ENCODE measurements around the gene FMO4. TPM values are rescaled to one million over a fixed set of nuclear protein-coding genes. Genes with fewer than 3 reads are reported as not detected.
"Not testable (repeated sequence)": the region's sequence is repeated elsewhere in the genome, so short reads cannot be mapped to it uniquely, and the experiment has no call there.

FMO4 gene
- total and polyA plus RNA-seq, 4 donors: 2.2 to 12.5 (median 3.0) TPM

DNA sequence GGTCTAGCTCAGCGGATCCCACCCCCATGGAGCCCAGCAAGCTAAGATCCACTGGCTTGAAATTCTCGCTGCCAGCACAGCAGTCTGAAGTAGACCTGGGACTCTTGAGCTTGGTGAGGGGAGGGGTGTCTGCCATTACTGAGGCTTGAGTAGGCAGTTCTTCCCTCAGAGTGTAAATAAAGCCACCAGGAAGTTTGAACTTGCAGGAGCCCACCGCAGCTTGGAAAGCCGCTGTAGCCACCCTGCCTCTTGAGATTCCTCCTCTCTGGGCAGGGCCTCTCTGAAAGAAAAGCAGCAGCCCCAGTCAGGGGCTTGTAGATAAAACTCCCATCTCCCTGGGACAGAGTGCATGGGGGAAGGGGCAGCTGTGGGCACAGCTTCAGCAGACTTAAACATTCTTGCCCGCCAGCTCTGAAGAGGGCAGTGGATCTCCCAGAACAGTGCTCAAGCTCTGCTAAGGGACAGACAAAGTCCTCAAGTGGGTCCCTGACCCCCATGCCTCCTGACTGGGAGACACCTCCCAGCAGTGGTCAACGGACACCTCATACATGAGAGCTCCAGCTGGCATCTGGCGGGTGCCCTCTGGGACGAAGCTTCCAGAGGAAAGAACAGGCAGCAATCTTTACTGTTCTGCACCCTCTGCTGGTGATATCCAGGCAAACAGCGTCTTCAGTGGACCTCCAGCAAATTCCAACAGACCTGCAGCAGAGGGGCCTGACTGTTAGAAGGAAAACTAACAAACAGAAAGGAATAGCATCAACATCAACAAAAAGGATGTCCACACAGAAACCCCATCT, 45.9 kb downstream of the FMO4 start:
- H3K4me3 ChIP-seq; H3K36me3 ChIP-seq (ENCODE audit: control insufficient read depth in 4 of 4, insufficient read depth in 4 of 4, low read length in 4 of 4); H3K9me3 ChIP-seq (ENCODE audit: control insufficient read depth in 4 of 4, insufficient read depth in 3 of 4, low read length in 3 of 4); H3K27me3 ChIP-seq (ENCODE audit: control insufficient read depth in 3 of 3, insufficient read depth in 3 of 3, low read length in 2 of 3); ATAC-seq (ENCODE audit: insufficient read depth, low FRiP score); H3K27ac ChIP-seq (ENCODE audit: low read depth in 1 of 2, low read length in 1 of 2); H3K9ac ChIP-seq (ENCODE audit: insufficient read depth in 1 of 2, low read length in 2 of 2); H3K4me1 ChIP-seq (ENCODE audit: control insufficient read depth in 5 of 5, insufficient read depth in 5 of 5, low read length in 5 of 5): not testable (repeated sequence)
- DNase-seq: peak; percentile 11 to 58 (median 49)
- 58 to 79% methylated on average over 9 of the region's 9 CpGs for WGBS, 2 donors

DNA sequence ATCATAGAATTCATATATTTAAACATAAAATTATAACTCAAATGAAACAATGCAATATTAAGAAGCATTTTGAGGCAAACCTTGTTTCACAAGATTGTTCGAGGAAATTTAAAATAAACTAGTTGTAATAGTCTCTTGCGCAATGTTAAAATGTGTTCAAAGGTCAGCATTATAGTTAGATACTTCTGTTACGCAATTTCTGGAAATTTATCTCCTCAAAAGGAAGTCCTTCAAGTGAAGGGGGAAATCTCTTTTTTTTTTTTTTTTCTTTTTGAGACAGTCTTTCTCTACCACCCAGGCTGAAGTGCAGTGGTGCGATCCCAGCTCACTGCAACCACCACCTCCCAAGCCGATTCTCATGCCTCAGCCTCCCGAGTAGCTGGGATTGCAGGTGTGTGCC, 52.1 kb downstream of the FMO4 start:
- H3K27me3 ChIP-seq (ENCODE audit: control insufficient read depth in 3 of 3, insufficient read depth in 3 of 3, low read length in 2 of 3): no peaks in the 10 kb centered on the region
- H3K9ac ChIP-seq (ENCODE audit: insufficient read depth in 1 of 2, low read length in 2 of 2): no peak overlapping the region
- H3K4me3 ChIP-seq: no peak overlapping the region
- H3K36me3 ChIP-seq (ENCODE audit: control insufficient read depth in 4 of 4, insufficient read depth in 4 of 4, low read length in 4 of 4): no peaks in the 10 kb centered on the region
- no peak overlapping the region for H3K27ac ChIP-seq (ENCODE audit: low read depth in 1 of 2, low read length in 1 of 2)
- no peaks in the 10 kb centered on the region for H3K4me1 ChIP-seq (ENCODE audit: control insufficient read depth in 5 of 5, insufficient read depth in 5 of 5, low read length in 5 of 5)
- WGBS, 2 donors: 50 to 68% methylated on average over 6 of the region's 6 CpGs
- H3K9me3 ChIP-seq (ENCODE audit: control insufficient read depth in 4 of 4, insufficient read depth in 3 of 4, low read length in 3 of 4): no peaks in the 10 kb centered on the region
- ATAC-seq (ENCODE audit: insufficient read depth, low FRiP score) (no peak), DNase-seq (peak in 2 of 3 donors; percentile 11 to 46)
- TF ChIP-seq, protein P1, sequence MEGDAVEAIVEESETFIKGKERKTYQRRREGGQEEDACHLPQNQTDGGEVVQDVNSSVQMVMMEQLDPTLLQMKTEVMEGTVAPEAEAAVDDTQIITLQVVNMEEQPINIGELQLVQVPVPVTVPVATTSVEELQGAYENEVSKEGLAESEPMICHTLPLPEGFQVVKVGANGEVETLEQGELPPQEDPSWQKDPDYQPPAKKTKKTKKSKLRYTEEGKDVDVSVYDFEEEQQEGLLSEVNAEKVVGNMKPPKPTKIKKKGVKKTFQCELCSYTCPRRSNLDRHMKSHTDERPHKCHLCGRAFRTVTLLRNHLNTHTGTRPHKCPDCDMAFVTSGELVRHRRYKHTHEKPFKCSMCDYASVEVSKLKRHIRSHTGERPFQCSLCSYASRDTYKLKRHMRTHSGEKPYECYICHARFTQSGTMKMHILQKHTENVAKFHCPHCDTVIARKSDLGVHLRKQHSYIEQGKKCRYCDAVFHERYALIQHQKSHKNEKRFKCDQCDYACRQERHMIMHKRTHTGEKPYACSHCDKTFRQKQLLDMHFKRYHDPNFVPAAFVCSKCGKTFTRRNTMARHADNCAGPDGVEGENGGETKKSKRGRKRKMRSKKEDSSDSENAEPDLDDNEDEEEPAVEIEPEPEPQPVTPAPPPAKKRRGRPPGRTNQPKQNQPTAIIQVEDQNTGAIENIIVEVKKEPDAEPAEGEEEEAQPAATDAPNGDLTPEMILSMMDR (IDR thresholded peaks at IDR 0.05; ENCODE audit: control extremely low read depth, extremely low read depth): no peak

DNA sequence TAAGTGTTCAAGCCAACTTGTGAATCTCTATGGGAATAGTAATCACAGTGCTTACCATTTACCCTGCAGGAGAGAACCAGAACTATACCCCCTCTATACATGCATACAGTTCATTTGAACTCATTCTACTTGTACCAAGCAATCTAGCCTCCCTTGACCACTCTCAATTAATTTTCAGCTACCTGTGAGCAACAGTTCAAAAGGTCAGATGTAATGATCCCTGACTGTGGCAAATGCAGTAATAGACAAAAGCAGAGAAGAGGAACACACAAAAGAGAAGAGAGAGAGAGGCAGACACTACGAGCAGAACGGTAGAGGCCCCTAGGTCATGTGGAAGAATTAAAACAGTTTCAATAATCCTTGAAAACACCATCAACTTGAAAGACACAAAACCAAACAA, 52.8 kb downstream of the FMO4 start:
- TF ChIP-seq, protein P1 (IDR thresholded peaks at IDR 0.05; ENCODE audit: control extremely low read depth, extremely low read depth): no peak

DNA sequence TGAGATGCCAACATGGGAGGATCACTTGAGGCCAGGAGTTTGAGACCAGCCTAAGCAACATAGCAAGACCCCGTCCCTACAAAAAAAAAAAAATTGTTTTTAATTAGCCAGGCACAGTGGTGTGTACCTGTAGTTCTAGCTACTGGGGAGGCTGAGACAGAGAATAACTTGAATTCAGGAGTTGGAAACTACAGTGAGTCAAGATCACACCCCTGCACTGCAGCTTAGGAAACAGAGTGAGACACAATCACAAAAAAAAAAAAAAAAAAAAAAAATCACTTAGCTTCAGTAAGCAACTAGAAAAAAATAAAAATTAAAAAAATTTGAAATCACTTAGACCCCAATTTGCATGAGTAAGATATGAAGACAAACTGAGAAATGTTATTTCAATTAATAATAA, 53.5 kb downstream of the FMO4 start:
- ATAC-seq (ENCODE audit: insufficient read depth, low FRiP score) (no peak), DNase-seq (no peak)
- Histone ChIP-seq H3K36me3 (ENCODE audit: control insufficient read depth in 4 of 4, insufficient read depth in 4 of 4, low read length in 4 of 4) (no peaks in the 10 kb centered on the region), H3K27me3 (ENCODE audit: control insufficient read depth in 3 of 3, insufficient read depth in 3 of 3, low read length in 2 of 3) (no peaks in the 10 kb centered on the region), H3K27ac (ENCODE audit: low read depth in 1 of 2, low read length in 1 of 2) (no peak overlapping the region), H3K4me3 (no peak overlapping the region), H3K9ac (ENCODE audit: insufficient read depth in 1 of 2, low read length in 2 of 2) (no peak overlapping the region), H3K4me1 (ENCODE audit: control insufficient read depth in 5 of 5, insufficient read depth in 5 of 5, low read length in 5 of 5) (no peaks in the 10 kb centered on the region), H3K9me3 (ENCODE audit: control insufficient read depth in 4 of 4, insufficient read depth in 3 of 4, low read length in 3 of 4) (no peaks in the 10 kb centered on the region)
- 94 to 96% methylated on average over 1 of the region's 1 CpG for WGBS, 2 donors
- TF ChIP-seq, protein P1 (IDR thresholded peaks at IDR 0.05; ENCODE audit: control extremely low read depth, extremely low read depth): no peak

More for the DNA sequence above, 52.8 kb downstream of the FMO4 start:
- no peaks in the 10 kb centered on the region for H3K36me3 ChIP-seq (ENCODE audit: control insufficient read depth in 4 of 4, insufficient read depth in 4 of 4, low read length in 4 of 4)
- no peak overlapping the region for H3K9ac ChIP-seq (ENCODE audit: insufficient read depth in 1 of 2, low read length in 2 of 2)
- no peaks in the 10 kb centered on the region for H3K4me1 ChIP-seq (ENCODE audit: control insufficient read depth in 5 of 5, insufficient read depth in 5 of 5, low read length in 5 of 5)
- DNase-seq: no peak
- no peak overlapping the region for H3K4me3 ChIP-seq
- no peaks in the 10 kb centered on the region for H3K27me3 ChIP-seq (ENCODE audit: control insufficient read depth in 3 of 3, insufficient read depth in 3 of 3, low read length in 2 of 3)
- H3K9me3 ChIP-seq (ENCODE audit: control insufficient read depth in 4 of 4, insufficient read depth in 3 of 4, low read length in 3 of 4): no peaks in the 10 kb centered on the region
- ATAC-seq (ENCODE audit: insufficient read depth, low FRiP score): no peak
- H3K27ac ChIP-seq (ENCODE audit: low read depth in 1 of 2, low read length in 1 of 2): no peak overlapping the region
- WGBS, 2 donors: 57 to 71% methylated on average over 2 of the region's 2 CpGs

Data from lung (tissue), 12 donors.